Liver (tissue), 9 donors: ENCODE measurements around the gene ST6GALNAC3. TPM values are rescaled to one million over a fixed set of nuclear protein-coding genes. Genes with fewer than 3 reads are reported as not detected.

Experiments
- DNase-seq: peaks from one replicate; pipeline ENCODE4 v3.0.0-alpha.2; 2017; ENCODE audit warnings: low spot score
- H3K27ac ChIP-seq, 2 donors: one replicate each; pipeline ENCODE4 v1.7.0; 2013; ENCODE audit warnings: inconsistent platforms in 2 of 2, low read length in 2 of 2, control low read depth in 1 of 2, low read depth in 1 of 2, mild to moderate bottlenecking in 1 of 2
- H3K27me3 ChIP-seq, 4 donors: one replicate each; pipeline versions ENCODE4 v1.6.1 to v1.7.0; 2013; ENCODE audit warnings: low read length in 3 of 4, inconsistent platforms in 1 of 4, mild to moderate bottlenecking in 1 of 4, moderate library complexity in 1 of 4; ENCODE audit not compliant: control insufficient read depth in 4 of 4, insufficient read depth in 4 of 4
- H3K36me3 ChIP-seq, 4 donors: one replicate each; pipeline versions ENCODE4 v1.6.1 to v1.7.0; 2013; ENCODE audit warnings: low read length in 3 of 4, mild to moderate bottlenecking in 3 of 4, low read depth in 1 of 4, moderate library complexity in 1 of 4; ENCODE audit not compliant: control insufficient read depth in 4 of 4, insufficient read depth in 3 of 4
- H3K4me1 ChIP-seq, 4 donors: one replicate each; pipeline versions ENCODE4 v1.6.1 to v1.7.0; 2013; ENCODE audit warnings: low read length in 3 of 4, mild to moderate bottlenecking in 3 of 4, moderate library complexity in 1 of 4; ENCODE audit not compliant: control insufficient read depth in 4 of 4, insufficient read depth in 4 of 4
- H3K4me3 ChIP-seq, 3 donors: one replicate each; pipeline versions ENCODE4 v1.6.1 to v1.7.0; 2013; ENCODE audit warnings: low read length in 3 of 3, control low read depth in 1 of 3, low read depth in 1 of 3, mild to moderate bottlenecking in 1 of 3
- H3K9ac ChIP-seq, 2 donors: one replicate each; pipeline ENCODE4 v1.7.0; 2013; ENCODE audit warnings: low read length in 2 of 2, mild to moderate bottlenecking in 2 of 2, moderate library complexity in 2 of 2, control low read depth in 1 of 2, low read depth in 1 of 2
- H3K9me3 ChIP-seq, 4 donors: one replicate each; pipeline versions ENCODE4 v1.6.1 to v1.7.0; 2013; ENCODE audit warnings: low read length in 3 of 4; ENCODE audit not compliant: control insufficient read depth in 4 of 4
- FOXA1 ChIP-seq: IDR thresholded peaks from 2 replicates; pipeline ENCODE4 v1.6.1; 2016; ENCODE audit warnings: antibody characterized with exemption
- FOXA2 ChIP-seq: IDR thresholded peaks from 2 replicates; pipeline ENCODE4 v1.6.1; 2016; ENCODE audit warnings: antibody characterized with exemption
- HNF4A ChIP-seq, 2 donors: conservative IDR thresholded peaks; 2 replicates each; pipeline ENCODE4 v1.6.1; 2016; ENCODE audit warnings: antibody characterized with exemption in 2 of 2, mild to moderate bottlenecking in 2 of 2
- HNF4G ChIP-seq: IDR thresholded peaks from 2 replicates; pipeline ENCODE4 v1.6.1; 2016; ENCODE audit warnings: antibody characterized with exemption
- JUND ChIP-seq, 2 donors: IDR thresholded peaks; 2 replicates each; pipeline ENCODE4 v1.6.1; 2016; ENCODE audit warnings: antibody characterized with exemption in 2 of 2
- NR2F2 ChIP-seq: IDR thresholded peaks from 2 replicates; pipeline ENCODE4 v1.6.1; 2016; ENCODE audit warnings: antibody characterized with exemption
- RXRA ChIP-seq, 2 donors: IDR thresholded peaks; 2 replicates each; pipeline ENCODE4 v1.6.1; 2017 to 2018; ENCODE audit warnings: antibody characterized with exemption in 2 of 2, mild to moderate bottlenecking in 1 of 2
- SP1 ChIP-seq: IDR thresholded peaks from 2 replicates; pipeline ENCODE4 v1.6.1; 2018; ENCODE audit warnings: antibody characterized with exemption, mild to moderate bottlenecking
- TAF1 ChIP-seq: conservative IDR thresholded peaks from 2 replicates; pipeline ENCODE4 v1.6.1; 2016; ENCODE audit warnings: antibody characterized with exemption, mild to moderate bottlenecking
- YY1 ChIP-seq: IDR thresholded peaks from 2 replicates; pipeline ENCODE4 v1.6.1; 2016; ENCODE audit warnings: antibody characterized with exemption, mild to moderate bottlenecking
- WGBS: extraction: QIAGEN DNeasy Blood & Tissue Kit; methylation state at CpG from one replicate; pipeline ENCODE4 v1.1.7; 2013; 5-methylcytosine and 5-hydroxymethylcytosine counted together
- polyA plus RNA-seq, 2 donors: library from polyadenylated mRNA; stranded (reverse) in 1 of 2; unstranded in 1 of 2; fragments of 200-250 nt in 1 of 2; fragments of >200 nt in 1 of 2; fragmentation: Nextera tagmentation in 1 of 2; extraction: Ambion mirVana in 1 of 2; gene quantifications; one replicate each; pipeline versions ENCODE4 v1.2.1 to v1.2.3, GENCODE V29; 2013 to 2015
- total RNA-seq, 2 donors: library from RNA; depleted of rRNA; stranded (reverse); fragments of >200 nt; gene quantifications; one replicate each; pipeline ENCODE4 v1.2.3, GENCODE V29; 2014
- TF ChIP-seq, protein P1 (sequence below): fragments of 150-350 bp; IDR thresholded peaks from 2 replicates; pipeline ENCODE4 v1.5.1; 2017; ENCODE audit warnings: improper control_type of control experiment, low read depth, low read length; ENCODE audit not compliant: missing input control
- TF ChIP-seq, protein P2 (sequence below): IDR thresholded peaks from 2 replicates; pipeline ENCODE4 v1.6.1; 2016; ENCODE audit warnings: antibody characterized with exemption
- TF ChIP-seq, protein P3 (sequence below): IDR thresholded peaks from 2 replicates; pipeline ENCODE4 v1.6.1; 2016; ENCODE audit warnings: antibody characterized with exemption
- TF ChIP-seq, protein P4 (sequence below): IDR thresholded peaks from 2 replicates; pipeline ENCODE4 v1.6.1; 2016; ENCODE audit warnings: antibody characterized with exemption, mild to moderate bottlenecking
- TF ChIP-seq, protein P5 (sequence below): IDR thresholded peaks from 2 replicates; pipeline ENCODE4 v1.6.1; 2016; ENCODE audit warnings: antibody characterized with exemption
- donor health status: healthy.
- donor health status: healthy.
- donor health status: healthy.
- donor health status: healthy.
- donor health status: healthy.

The ST6GALNAC3 gene
- total and polyA plus RNA-seq, 4 donors, result 1.2 to 5.0 (median 3.2) TPM

DNA sequence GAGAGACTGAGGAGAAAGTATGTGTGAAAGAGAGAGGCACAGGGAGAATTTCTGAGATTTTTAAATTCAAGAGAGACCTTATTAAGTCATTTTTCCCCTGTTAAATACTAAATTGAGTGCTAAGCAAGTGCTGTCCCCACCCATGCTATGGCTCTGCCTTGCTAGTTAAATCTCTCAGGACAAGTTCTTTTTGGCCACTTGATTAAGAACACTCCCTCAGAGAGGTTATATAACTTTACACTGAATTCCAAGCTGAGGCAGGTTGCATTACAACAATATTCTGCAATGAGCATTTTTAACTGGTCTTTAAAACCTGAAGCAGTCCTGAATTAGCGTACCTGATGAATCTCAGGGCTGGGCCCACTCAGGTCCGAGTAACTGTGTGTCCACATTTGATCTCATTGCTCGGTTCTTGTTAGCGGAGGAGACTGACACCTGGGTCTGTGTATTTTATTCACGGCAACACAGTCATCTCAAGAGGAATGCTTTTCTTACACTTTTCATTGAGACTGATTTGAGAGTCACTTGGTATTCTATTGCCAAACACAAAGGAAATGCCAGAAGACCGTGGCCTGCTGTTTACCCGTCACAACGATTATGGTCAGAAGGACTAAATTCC is 605.1 kb downstream of the ST6GALNAC3 start (continued):
- TF ChIP-seq, protein P1, sequence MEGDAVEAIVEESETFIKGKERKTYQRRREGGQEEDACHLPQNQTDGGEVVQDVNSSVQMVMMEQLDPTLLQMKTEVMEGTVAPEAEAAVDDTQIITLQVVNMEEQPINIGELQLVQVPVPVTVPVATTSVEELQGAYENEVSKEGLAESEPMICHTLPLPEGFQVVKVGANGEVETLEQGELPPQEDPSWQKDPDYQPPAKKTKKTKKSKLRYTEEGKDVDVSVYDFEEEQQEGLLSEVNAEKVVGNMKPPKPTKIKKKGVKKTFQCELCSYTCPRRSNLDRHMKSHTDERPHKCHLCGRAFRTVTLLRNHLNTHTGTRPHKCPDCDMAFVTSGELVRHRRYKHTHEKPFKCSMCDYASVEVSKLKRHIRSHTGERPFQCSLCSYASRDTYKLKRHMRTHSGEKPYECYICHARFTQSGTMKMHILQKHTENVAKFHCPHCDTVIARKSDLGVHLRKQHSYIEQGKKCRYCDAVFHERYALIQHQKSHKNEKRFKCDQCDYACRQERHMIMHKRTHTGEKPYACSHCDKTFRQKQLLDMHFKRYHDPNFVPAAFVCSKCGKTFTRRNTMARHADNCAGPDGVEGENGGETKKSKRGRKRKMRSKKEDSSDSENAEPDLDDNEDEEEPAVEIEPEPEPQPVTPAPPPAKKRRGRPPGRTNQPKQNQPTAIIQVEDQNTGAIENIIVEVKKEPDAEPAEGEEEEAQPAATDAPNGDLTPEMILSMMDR, result no peak

DNA sequence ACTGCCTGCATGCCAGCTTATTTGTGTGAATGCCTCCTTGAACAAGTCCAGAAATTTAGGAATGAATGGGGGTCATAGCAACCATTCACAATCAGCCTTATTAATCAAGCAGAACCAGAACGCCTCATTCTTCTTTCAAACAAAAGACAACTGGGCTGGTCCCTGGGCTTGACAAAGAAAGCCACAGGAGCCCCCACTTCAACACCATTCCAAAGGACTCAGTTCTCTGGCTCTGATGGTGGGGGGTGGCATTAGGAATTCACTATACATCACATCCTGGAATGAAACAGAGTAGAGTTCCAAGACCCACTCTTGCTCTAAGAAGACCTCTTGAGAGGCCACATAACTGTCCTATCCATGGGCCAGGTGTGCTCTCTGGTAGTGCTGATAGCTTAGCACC is 606.1 kb downstream of the ST6GALNAC3 start:
- 98% methylated on average over 1 of the region's 1 CpG for WGBS
- Histone ChIP-seq H3K9me3 (no peaks in the 10 kb centered on the region), H3K27ac (no peak overlapping the region), H3K27me3 (no peaks in the 10 kb centered on the region), H3K4me1 (no peaks in the 10 kb centered on the region), H3K4me3 (no peak overlapping the region), H3K36me3 (no peaks in the 10 kb centered on the region), H3K9ac (no peak overlapping the region)
- TF ChIP-seq, protein P2, sequence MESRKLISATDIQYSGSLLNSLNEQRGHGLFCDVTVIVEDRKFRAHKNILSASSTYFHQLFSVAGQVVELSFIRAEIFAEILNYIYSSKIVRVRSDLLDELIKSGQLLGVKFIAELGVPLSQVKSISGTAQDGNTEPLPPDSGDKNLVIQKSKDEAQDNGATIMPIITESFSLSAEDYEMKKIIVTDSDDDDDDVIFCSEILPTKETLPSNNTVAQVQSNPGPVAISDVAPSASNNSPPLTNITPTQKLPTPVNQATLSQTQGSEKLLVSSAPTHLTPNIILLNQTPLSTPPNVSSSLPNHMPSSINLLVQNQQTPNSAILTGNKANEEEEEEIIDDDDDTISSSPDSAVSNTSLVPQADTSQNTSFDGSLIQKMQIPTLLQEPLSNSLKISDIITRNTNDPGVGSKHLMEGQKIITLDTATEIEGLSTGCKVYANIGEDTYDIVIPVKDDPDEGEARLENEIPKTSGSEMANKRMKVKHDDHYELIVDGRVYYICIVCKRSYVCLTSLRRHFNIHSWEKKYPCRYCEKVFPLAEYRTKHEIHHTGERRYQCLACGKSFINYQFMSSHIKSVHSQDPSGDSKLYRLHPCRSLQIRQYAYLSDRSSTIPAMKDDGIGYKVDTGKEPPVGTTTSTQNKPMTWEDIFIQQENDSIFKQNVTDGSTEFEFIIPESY, result no peak
- TF ChIP-seq FOXA1 (no peak), FOXA2 (no peak), SP1 (no peak), HNF4G (no peak), YY1 (no peak), HNF4A (conservative IDR thresholded peaks at IDR 0.05) (no peak), NR2F2 (no peak), TAF1 (no peak)
- TF ChIP-seq, protein P3, sequence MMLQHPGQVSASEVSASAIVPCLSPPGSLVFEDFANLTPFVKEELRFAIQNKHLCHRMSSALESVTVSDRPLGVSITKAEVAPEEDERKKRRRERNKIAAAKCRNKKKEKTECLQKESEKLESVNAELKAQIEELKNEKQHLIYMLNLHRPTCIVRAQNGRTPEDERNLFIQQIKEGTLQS, result no peak
- TF ChIP-seq, protein P4, sequence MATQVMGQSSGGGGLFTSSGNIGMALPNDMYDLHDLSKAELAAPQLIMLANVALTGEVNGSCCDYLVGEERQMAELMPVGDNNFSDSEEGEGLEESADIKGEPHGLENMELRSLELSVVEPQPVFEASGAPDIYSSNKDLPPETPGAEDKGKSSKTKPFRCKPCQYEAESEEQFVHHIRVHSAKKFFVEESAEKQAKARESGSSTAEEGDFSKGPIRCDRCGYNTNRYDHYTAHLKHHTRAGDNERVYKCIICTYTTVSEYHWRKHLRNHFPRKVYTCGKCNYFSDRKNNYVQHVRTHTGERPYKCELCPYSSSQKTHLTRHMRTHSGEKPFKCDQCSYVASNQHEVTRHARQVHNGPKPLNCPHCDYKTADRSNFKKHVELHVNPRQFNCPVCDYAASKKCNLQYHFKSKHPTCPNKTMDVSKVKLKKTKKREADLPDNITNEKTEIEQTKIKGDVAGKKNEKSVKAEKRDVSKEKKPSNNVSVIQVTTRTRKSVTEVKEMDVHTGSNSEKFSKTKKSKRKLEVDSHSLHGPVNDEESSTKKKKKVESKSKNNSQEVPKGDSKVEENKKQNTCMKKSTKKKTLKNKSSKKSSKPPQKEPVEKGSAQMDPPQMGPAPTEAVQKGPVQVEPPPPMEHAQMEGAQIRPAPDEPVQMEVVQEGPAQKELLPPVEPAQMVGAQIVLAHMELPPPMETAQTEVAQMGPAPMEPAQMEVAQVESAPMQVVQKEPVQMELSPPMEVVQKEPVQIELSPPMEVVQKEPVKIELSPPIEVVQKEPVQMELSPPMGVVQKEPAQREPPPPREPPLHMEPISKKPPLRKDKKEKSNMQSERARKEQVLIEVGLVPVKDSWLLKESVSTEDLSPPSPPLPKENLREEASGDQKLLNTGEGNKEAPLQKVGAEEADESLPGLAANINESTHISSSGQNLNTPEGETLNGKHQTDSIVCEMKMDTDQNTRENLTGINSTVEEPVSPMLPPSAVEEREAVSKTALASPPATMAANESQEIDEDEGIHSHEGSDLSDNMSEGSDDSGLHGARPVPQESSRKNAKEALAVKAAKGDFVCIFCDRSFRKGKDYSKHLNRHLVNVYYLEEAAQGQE, result no peak
- DNase-seq, result no peak

DNA sequence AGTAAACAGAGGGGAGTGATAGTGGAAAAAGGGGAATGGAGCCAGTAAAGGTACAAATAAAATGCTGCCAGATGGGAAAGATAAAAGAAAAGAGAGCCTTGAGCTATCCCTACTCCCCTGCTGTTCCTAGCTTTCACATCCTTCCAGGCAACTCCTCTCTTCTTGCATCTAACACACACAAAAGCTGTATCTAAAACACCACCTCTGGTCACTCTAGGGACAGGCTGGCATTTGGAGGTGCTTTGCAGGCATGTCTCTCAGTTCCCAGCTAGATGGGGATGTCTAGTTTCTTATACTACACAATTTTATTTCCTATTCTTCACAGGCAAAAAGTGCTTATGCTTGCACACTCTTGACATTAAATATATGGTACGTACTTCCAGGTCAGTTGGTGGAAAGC is 607.6 kb downstream of the ST6GALNAC3 start:
- DNase-seq, result no peak
- no peaks in the 10 kb centered on the region for H3K9me3 ChIP-seq
- TF ChIP-seq SP1 (no peak), HNF4A (conservative IDR thresholded peaks at IDR 0.05) (no peak), RXRA (IDR thresholded peaks at IDR 0.05) (no peak), NR2F2 (no peak), YY1 (no peak), JUND (IDR thresholded peaks at IDR 0.05) (no peak), FOXA1 (no peak)
- TF ChIP-seq, protein P5, sequence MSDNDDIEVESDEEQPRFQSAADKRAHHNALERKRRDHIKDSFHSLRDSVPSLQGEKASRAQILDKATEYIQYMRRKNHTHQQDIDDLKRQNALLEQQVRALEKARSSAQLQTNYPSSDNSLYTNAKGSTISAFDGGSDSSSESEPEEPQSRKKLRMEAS, result no peak
- TF ChIP-seq, protein P3, result no peak
- TF ChIP-seq, protein P2, result no peak
- TF ChIP-seq, protein P4, result no peak
- no peak overlapping the region for H3K4me3 ChIP-seq
- no peaks in the 10 kb centered on the region for H3K27me3 ChIP-seq
- H3K9ac ChIP-seq, result no peak overlapping the region
- H3K36me3 ChIP-seq, result no peaks in the 10 kb centered on the region
- H3K4me1 ChIP-seq, result no peaks in the 10 kb centered on the region
- WGBS, result 91% methylated on average over 1 of the region's 1 CpG
- no peak overlapping the region for H3K27ac ChIP-seq
